Stromal cell of bone marrow (primary cell): ENCODE measurements around the gene TBC1D8B.

Experiments used
- DNase-seq: peaks from one replicate; pipeline ENCODE4 v3.0.0-alpha.2; 2012; ENCODE audit warnings: low read depth

TBC1D8B gene

DNA sequence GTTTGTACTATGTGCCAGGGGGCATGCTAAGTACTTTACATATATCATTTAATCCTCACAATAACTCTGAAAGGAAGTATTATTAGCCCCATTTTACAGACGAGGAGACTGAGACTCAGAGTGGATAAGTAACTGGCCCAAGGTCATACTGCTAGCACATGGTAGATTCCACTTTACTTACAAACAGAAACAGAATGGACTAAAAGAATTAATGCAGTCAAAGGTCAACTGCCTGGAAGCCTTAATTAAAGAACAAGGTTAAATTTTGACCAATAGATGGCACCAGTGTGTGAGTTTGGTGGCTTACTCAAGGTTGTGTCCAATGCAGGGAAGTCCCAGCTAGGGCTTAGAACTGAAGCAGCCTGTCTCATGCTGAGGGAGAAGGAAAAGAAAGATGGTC lies 96.0 kb downstream of the TBC1D8B start:
- DNase-seq, result no peak

- no peak for DNase-seq
These were observed 96.8 kb downstream of the TBC1D8B start for GRCh38 chrX:106899276-106899675.

GRCh38 chrX:106899841-106900240 lies 97.4 kb downstream of the TBC1D8B start:
- DNase-seq, result no peak

- no peak for DNase-seq
These were observed 98.9 kb downstream of the TBC1D8B start for GRCh38 chrX:106901341-106901740.

GRCh38 chrX:106901781-106902219 lies 99.3 kb downstream of the TBC1D8B start:
- no peak for DNase-seq

DNA sequence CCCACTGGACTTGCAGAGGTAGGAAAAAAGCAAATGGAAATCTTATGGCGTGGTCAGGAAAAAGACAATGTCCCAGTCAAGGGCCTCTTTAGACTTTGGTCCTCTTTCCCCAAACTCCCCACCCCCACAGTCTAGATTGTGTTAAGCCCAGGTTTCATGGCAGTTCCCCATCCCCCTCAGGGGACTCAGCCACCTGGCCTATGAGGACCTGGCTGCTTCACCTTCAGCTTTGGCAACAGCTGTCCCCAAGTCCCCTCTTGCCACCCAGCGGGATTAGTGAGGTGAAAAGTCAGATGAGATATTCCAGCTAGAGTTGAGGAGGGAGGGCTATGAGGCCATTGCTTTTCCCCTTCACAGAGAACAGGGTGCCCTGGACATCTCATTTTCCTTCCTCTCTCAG lies 100.2 kb downstream of the TBC1D8B start:
- no peak for DNase-seq

DNA sequence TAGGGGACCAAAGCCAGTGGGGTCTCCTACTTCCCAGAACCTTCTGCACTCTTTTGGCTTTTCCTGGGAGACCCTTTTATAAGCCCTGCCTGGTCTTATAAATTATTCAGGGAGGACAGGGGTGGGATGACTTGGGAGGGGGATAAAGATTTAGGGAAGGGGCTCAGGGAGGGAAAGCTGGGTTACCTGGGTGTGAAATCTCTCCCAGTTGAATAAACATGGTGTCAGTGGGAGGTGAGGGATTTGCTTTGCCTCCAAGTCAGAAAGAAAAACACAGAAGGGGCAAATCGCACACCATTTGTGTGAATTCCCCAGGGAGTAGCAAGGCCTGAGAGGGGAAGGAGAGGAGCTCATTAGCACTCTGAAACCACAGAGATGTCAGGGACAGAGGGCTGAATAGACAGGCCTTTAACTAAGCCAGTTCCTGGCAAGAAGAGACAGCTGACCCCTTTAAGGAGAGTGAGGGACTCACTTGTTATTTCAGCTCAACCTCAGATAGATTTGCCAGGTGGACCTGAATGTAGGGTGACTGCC lies 100.9 kb downstream of the TBC1D8B start, which contains the start of gene RIPPLY1:
TSS of gene RIPPLY1 (minus strand) at position 51 of the 534 bp plus-strand sequence. CDS start 54 bp downstream, outside the sequence.
- no peak for DNase-seq

DNA sequence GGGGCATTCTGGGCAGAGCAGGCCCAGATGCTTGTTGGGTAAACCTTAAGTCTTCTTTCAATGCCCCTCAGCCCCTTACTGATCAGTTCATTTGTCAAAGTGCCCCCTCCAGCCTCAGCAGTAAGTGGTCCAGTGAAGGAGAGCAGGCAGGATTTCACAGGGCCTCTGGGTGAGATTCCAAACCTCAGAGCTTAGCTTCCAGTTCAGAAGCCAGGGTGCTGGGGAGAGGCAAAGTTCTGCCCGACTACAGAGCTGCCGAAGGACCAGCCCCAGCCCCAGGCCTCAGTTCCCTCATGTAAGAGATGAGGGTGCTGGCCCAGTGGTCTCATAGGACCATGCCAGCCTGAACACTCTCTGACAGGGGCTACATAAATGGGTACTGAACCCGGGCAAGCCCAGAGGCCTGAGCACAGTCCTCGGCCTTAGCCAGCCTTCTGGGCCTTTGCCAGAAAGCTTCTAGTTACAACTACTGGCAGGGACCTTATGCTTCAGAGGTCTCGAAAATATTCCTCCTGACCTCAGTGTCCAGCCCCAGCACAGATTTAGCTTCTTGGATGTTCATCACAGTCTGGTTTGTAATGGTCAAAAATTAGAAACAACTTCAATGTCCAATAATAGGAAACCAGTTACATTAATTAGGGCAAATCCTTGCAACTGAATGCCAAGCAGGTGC lies 101.5 kb downstream of the TBC1D8B start:
- DNase-seq, result no peak

GRCh38 chrX:106905064-106905708 lies 102.7 kb downstream of the TBC1D8B start:
- DNase-seq, result no peak

DNA sequence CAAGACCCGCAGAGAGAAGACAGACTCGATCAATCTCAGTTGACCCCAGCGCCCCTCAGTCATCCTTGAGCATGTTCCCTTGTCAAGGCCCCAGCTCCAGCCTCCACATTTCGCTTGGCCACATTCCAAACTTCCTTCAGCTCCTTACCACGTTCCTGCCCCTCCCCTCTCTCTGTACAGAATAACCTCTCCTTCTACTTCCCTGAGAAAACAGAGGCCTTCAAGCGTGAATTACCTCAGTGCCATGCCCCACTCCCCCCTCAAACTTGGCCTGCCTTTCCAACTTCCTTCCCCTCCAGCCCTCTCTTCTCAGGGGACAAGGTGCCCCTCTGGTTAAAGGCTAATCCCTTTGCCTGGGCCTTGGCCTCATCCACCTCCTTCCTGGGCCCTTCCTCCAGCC lies 103.9 kb downstream of the TBC1D8B start:
- DNase-seq, result no peak

DNA sequence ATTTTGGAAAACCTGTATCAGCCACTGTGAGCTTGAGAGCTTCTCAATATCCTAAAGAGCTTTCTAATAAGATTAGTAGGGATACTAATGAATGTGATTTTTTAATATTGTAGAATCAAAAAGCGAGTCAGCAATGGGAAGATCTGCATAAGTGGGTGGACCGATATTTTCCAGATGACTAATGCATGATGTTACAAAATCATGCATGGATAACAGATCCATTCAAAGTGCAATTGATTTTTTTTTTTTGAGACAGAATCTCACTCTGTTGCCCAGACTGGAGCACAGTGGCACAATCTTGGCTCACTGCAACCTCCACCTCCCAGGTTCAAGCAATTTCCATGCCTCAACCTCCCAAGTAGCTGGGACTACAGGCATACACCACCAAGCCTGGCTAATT lies 110.4 kb downstream of the TBC1D8B start:
- no peak for DNase-seq

GRCh38 chrX:106917830-106918500 lies 115.5 kb downstream of the TBC1D8B start:
- DNase-seq, result no peak

GRCh38 chrX:106919932-106920452 lies 117.5 kb downstream of the TBC1D8B start, which contains the start of gene CLDN2:
Gene CLDN2, plus strand, starts transcription at chrX:106920402. Its CDS starts 7,827 bp downstream, at chrX:106928229.
- DNase-seq, result no peak

DNA sequence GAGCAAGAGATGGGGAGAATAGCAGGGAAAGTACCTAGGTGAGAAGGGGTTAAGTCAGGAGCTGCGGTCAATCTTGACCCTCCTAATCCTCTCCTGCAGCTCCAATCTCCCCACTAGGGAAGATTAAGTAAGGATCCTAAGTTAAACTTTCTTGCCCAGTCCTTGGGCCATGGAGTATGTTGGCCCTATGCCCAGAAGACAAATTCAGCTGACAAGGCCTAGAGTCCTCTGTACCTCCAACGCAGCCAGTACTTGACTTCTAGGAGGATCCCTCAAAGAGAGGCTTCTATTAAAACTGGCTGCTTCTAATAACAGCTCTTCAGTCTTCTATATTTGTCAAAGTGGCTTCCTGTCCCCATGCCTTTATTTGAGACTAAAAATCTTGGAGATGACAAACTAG lies 119.2 kb downstream of the TBC1D8B start:
- no peak for DNase-seq
